B cell (primary cell): ENCODE results near the gene ABHD2.

Experiments
- EZH2 ChIP-seq: IDR thresholded peaks from 2 replicates; pipeline ENCODE4 v1.6.1; 2012; ENCODE audit warnings: borderline replicate concordance, low read depth, mild to moderate bottlenecking, moderate library complexity, low read length; ENCODE audit not compliant: insufficient read depth, poor library complexity, severe bottlenecking
- TF ChIP-seq, protein P1 (sequence below): fragments of 200-600 bp; IDR thresholded peaks from one replicate; pipeline ENCODE4 v1.8.0; 2022; ENCODE audit warnings: antibody characterized with exemption, mild to moderate bottlenecking

DNA sequence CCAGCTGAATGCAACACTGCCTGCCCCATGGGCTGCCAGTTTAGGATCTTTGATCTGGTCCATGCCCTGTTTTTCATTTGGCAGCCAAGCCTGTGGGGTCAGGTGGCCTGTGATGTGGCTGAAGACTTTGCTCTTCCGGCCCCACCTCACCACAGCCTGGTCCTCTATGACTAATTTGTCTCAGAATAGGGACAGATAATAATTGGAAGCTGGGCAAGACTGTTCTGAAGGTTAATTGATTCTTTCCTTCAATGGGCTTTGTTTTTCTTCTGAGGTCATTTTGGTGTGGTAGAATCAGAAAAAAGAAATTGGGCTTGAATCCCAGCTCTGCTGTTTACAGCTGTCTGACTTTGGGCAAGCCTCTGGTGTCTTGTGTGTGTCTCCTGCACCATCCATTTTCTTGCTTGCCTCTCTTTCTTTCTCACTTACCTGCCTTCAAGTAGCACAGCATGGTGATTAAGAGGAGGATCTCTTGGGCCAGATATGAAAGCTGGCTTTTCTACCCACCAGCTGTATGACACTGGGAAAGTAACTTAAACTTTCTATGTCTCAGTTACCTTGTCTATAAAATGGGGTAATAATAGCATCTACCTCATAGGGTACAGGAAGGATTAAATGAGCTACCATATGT is 24.2 kb downstream of the ABHD2 start:
- TF ChIP-seq EZH2, result no peak
- TF ChIP-seq, protein P1, sequence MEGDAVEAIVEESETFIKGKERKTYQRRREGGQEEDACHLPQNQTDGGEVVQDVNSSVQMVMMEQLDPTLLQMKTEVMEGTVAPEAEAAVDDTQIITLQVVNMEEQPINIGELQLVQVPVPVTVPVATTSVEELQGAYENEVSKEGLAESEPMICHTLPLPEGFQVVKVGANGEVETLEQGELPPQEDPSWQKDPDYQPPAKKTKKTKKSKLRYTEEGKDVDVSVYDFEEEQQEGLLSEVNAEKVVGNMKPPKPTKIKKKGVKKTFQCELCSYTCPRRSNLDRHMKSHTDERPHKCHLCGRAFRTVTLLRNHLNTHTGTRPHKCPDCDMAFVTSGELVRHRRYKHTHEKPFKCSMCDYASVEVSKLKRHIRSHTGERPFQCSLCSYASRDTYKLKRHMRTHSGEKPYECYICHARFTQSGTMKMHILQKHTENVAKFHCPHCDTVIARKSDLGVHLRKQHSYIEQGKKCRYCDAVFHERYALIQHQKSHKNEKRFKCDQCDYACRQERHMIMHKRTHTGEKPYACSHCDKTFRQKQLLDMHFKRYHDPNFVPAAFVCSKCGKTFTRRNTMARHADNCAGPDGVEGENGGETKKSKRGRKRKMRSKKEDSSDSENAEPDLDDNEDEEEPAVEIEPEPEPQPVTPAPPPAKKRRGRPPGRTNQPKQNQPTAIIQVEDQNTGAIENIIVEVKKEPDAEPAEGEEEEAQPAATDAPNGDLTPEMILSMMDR, result no peak
